Naive thymus-derived CD4-positive, alpha-beta T cell (primary cell): ENCODE data around the gene SMAD2. TPM values are rescaled to one million over a fixed set of nuclear protein-coding genes. Genes with fewer than 3 reads are reported as not detected.
A peak's percentile ranks its signal among the peaks of the same experiment; 100 is the strongest.

Experiments
- ATAC-seq: fragments of 150-1000 bp; cut with Tn5 transposase; 2 replicates; pipeline ENCODE4 v1.10.0; 2021; ENCODE audit warnings: mild to moderate bottlenecking, moderate library complexity
- CTCF ChIA-PET: fragments of 350-600 bp; sonication (Branson Sonifier 250); formaldehyde crosslinking; loops from one replicate; lab custom pipeline; 2021; ENCODE audit warnings: antibody characterized with exemption; lab: Charles Lee
- POLR2A ChIA-PET: fragments of 350-600 bp; sonication (Branson Sonifier 250); formaldehyde crosslinking; loops from one replicate; lab custom pipeline; 2021; ENCODE audit warnings: antibody characterized with exemption, inconsistent platforms; lab: Charles Lee
- DNase-seq, 9 donors: peaks; one replicate each; pipeline versions ENCODE4 v3.0.0 to v3.0.0-alpha.2; 2020 to 2022; ENCODE audit warnings: mixed read lengths in 1 of 9
- H3K27ac ChIP-seq: one replicate; pipeline ENCODE4 v1.7.0; 2013; ENCODE audit warnings: mild to moderate bottlenecking, low read depth, low read length, moderate library complexity
- H3K27me3 ChIP-seq, 2 donors: one replicate each; pipeline ENCODE4 v1.7.0; 2013; ENCODE audit warnings: low read length in 2 of 2, mild to moderate bottlenecking in 2 of 2, moderate library complexity in 2 of 2; ENCODE audit not compliant: control insufficient read depth in 2 of 2, insufficient read depth in 2 of 2
- H3K36me3 ChIP-seq, 3 experiments: 1 replicate in 2 of 3; 2 replicates in 1 of 3; pipeline ENCODE4 v1.7.0; 2013; ENCODE audit warnings: low read length in 3 of 3, mild to moderate bottlenecking in 3 of 3, moderate library complexity in 1 of 3; ENCODE audit not compliant: insufficient read depth in 3 of 3, control insufficient read depth in 2 of 3
- H3K4me1 ChIP-seq, 2 donors: one replicate each; pipeline ENCODE4 v1.7.0; 2013; ENCODE audit warnings: low read length in 2 of 2, mild to moderate bottlenecking in 2 of 2, moderate library complexity in 1 of 2; ENCODE audit not compliant: control insufficient read depth in 2 of 2, insufficient read depth in 2 of 2
- H3K4me3 ChIP-seq: 2 replicates; pipeline ENCODE4 v1.7.0; 2013; ENCODE audit warnings: mild to moderate bottlenecking, low read length
- H3K9me3 ChIP-seq, 3 experiments: 1 replicate in 2 of 3; 2 replicates in 1 of 3; pipeline ENCODE4 v1.7.0; 2013; ENCODE audit warnings: low read length in 3 of 3; ENCODE audit not compliant: control insufficient read depth in 2 of 3
- H3K27ac Mint-ChIP-seq, 9 donors: one replicate each; pipeline ENCODE4 v1.8.0; 2020 to 2022; ENCODE audit warnings: mixed read lengths in 9 of 9, mild to moderate bottlenecking in 8 of 9, moderate library complexity in 5 of 9, inconsistent platforms in 2 of 9
- H3K27me3 Mint-ChIP-seq, 5 donors: one replicate each; pipeline ENCODE4 v1.8.0; 2021 to 2022; ENCODE audit warnings: mixed read lengths in 5 of 5, mild to moderate bottlenecking in 1 of 5
- H3K36me3 Mint-ChIP-seq, 5 donors: one replicate each; pipeline ENCODE4 v1.8.0; 2020 to 2022; ENCODE audit warnings: mixed read lengths in 5 of 5, mild to moderate bottlenecking in 3 of 5, inconsistent platforms in 1 of 5
- H3K4me1 Mint-ChIP-seq, 7 donors: one replicate each; pipeline ENCODE4 v1.8.0; 2020 to 2022; ENCODE audit warnings: mixed read lengths in 7 of 7, mild to moderate bottlenecking in 3 of 7, inconsistent platforms in 1 of 7
- H3K4me3 Mint-ChIP-seq, 10 donors: one replicate each; pipeline ENCODE4 v1.8.0; 2020 to 2022; ENCODE audit warnings: mild to moderate bottlenecking in 10 of 10, mixed read lengths in 10 of 10, moderate library complexity in 6 of 10, inconsistent platforms in 2 of 10
- H3K9me3 Mint-ChIP-seq, 11 donors: one replicate each; pipeline ENCODE4 v1.8.0; 2020 to 2022; ENCODE audit warnings: mixed read lengths in 11 of 11, mild to moderate bottlenecking in 4 of 11, inconsistent platforms in 1 of 11, moderate library complexity in 1 of 11
- intact Hi-C, 2 donors: fragments of 100-400 bp; cut with micrococcal nuclease; formaldehyde crosslinking; loops; one replicate each; pipeline ENCODE4 v1.15.1; 2023
- polyA plus RNA-seq, 2 donors: library from polyadenylated mRNA; unstranded; fragments of 300-500 nt; fragmentation: Illumina TruSeq; gene quantifications; one replicate each; pipeline ENCODE4 v1.2.3, GENCODE V29; 2021
- total RNA-seq, 6 experiments: library from RNA in 5 of 6; stranded (reverse) in 5 of 6; gene quantifications; 1 replicate in 5 of 6; 2 replicates in 1 of 6; pipeline ENCODE4 v1.2.3 and lab custom pipeline; 2021 to 2026

Gene SMAD2
- total and polyA plus RNA-seq, 7 experiments from 2014 or later, result 91.3 to 164 (median 113) TPM

GRCh38 chr18:47888156-47888555 is 42.3 kb downstream of the SMAD2 start:
- peaks cover 28 to 63% (median 54%) of the 10 kb centered on the region in 7 donors for H3K4me1 Mint-ChIP-seq
- peaks cover 9 to 55% (median 23%) of the 10 kb centered on the region in 5 donors for H3K36me3 Mint-ChIP-seq
- Histone ChIP-seq H3K27me3 (no peaks in the 10 kb centered on the region), H3K4me1 (peaks cover 0 to 9% of the 10 kb centered on the region in 2 donors), H3K27ac (no peak overlapping the region), H3K4me3 (no peak overlapping the region), H3K9me3 (no peaks in the 10 kb centered on the region), H3K36me3 (peaks cover 0 to 5% (median 0%) of the 10 kb centered on the region in 3 experiments)
- ATAC-seq (no peak), DNase-seq (peak in 1 of 9 donors; percentile 13)
- CTCF ChIA-PET, result interaction anchor here (0.6 to 0.7 kb wide), 3 partner anchors 10 to 513 kb away, joined by 3 to 4 read pairs (median 3); no protein-coding TSS in a partner anchor
- H3K27me3 Mint-ChIP-seq, result no peaks in the 10 kb centered on the region
- H3K9me3 Mint-ChIP-seq, result no peaks in the 10 kb centered on the region
- intact Hi-C loops, result loop anchor here in 1 of 2 donors (1.0 kb wide), 1 partner anchor 8 kb away; no protein-coding TSS in a partner anchor
- H3K27ac Mint-ChIP-seq, result peak overlapping the region in 5 of 9 donors; percentile 35 to 54 (median 40)
- POLR2A ChIA-PET, result interaction anchor here (0.6 to 1.2 kb wide), 2 partner anchors 12 to 43 kb away, joined by 3 to 5 read pairs; no protein-coding TSS in a partner anchor
- H3K4me3 Mint-ChIP-seq, result peak overlapping the region in 4 of 10 donors; percentile 8 to 29 (median 16)

- H3K27me3 ChIP-seq, result no peaks in the 10 kb centered on the region
- ChIA-PET CTCF (no interaction called here), POLR2A (no interaction called here)
- no peak overlapping the region for H3K27ac ChIP-seq
- intact Hi-C loops, result loop anchor here (2.0 kb wide), 1 partner anchor 14 kb away; no protein-coding TSS in a partner anchor
- peaks cover 0 to 9% of the 10 kb centered on the region in 2 donors for H3K4me1 ChIP-seq
- ATAC-seq, result no peak
- peaks cover 0 to 5% (median 0%) of the 10 kb centered on the region in 3 experiments for H3K36me3 ChIP-seq
- H3K9me3 ChIP-seq, result no peaks in the 10 kb centered on the region
- no peak for DNase-seq
- H3K27me3 Mint-ChIP-seq, result no peaks in the 10 kb centered on the region
- no peaks in the 10 kb centered on the region for H3K9me3 Mint-ChIP-seq
- H3K36me3 Mint-ChIP-seq, result peaks cover 9 to 62% (median 32%) of the 10 kb centered on the region in 5 donors
- H3K4me3 ChIP-seq, result no peak overlapping the region
- peaks cover 31 to 62% (median 56%) of the 10 kb centered on the region in 7 donors for H3K4me1 Mint-ChIP-seq
- peak overlapping the region in 3 of 9 donors; percentile 3 to 84 (median 42) for H3K27ac Mint-ChIP-seq
- H3K4me3 Mint-ChIP-seq, result no peak overlapping the region
These were observed 43.2 kb downstream of the SMAD2 start for GRCh38 chr18:47887227-47887626.

GRCh38 chr18:47883771-47884413 is 46.6 kb downstream of the SMAD2 start:
- ATAC-seq (no peak), DNase-seq (no peak)
- no peaks in the 10 kb centered on the region for H3K27me3 Mint-ChIP-seq
- H3K4me3 ChIP-seq, result no peak overlapping the region
- no peak overlapping the region for H3K27ac ChIP-seq
- no peak overlapping the region for H3K4me3 Mint-ChIP-seq
- H3K4me1 Mint-ChIP-seq, result peaks cover 29 to 68% (median 63%) of the 10 kb centered on the region in 7 donors
- peaks cover 0 to 6% of the 10 kb centered on the region in 2 donors for H3K4me1 ChIP-seq
- H3K27me3 ChIP-seq, result no peaks in the 10 kb centered on the region
- ChIA-PET POLR2A (no interaction called here), CTCF (no interaction called here)
- H3K9me3 Mint-ChIP-seq, result peaks cover 0 to 10% (median 2%) of the 10 kb centered on the region in 11 donors
- H3K36me3 ChIP-seq, result peaks cover 0 to 14% (median 0%) of the 10 kb centered on the region in 3 experiments
- H3K9me3 ChIP-seq, result no peaks in the 10 kb centered on the region
- intact Hi-C loops, result loop anchor here in 1 of 2 donors (5.0 kb wide), 1 partner anchor 33 kb away; no protein-coding TSS in a partner anchor
- H3K27ac Mint-ChIP-seq, result peak overlapping the region in 6 of 9 donors; percentile 0 to 83 (median 19)
- peaks cover 13 to 78% (median 47%) of the 10 kb centered on the region in 5 donors for H3K36me3 Mint-ChIP-seq

- Mint-ChIP-seq H3K27ac (peak overlapping the region in 1 of 9 donors; percentile 83), H3K27me3 (no peaks in the 10 kb centered on the region), H3K9me3 (peaks cover 0 to 10% (median 2%) of the 10 kb centered on the region in 11 donors), H3K4me1 (peaks cover 22 to 68% (median 63%) of the 10 kb centered on the region in 7 donors), H3K4me3 (no peak overlapping the region), H3K36me3 (peaks cover 10 to 71% (median 50%) of the 10 kb centered on the region in 5 donors)
- Histone ChIP-seq H3K36me3 (peaks cover 0 to 14% (median 0%) of the 10 kb centered on the region in 3 experiments), H3K27me3 (no peaks in the 10 kb centered on the region), H3K9me3 (no peaks in the 10 kb centered on the region), H3K27ac (no peak overlapping the region), H3K4me3 (no peak overlapping the region), H3K4me1 (no peaks in the 10 kb centered on the region)
- ChIA-PET CTCF (no interaction called here), POLR2A (no interaction called here)
- no peak for DNase-seq
- intact Hi-C loops, result loop anchor here in 1 of 2 donors (5.0 kb wide), 1 partner anchor 35 kb away; no protein-coding TSS in a partner anchor
- ATAC-seq, result no peak
These were observed 47.8 kb downstream of the SMAD2 start for GRCh38 chr18:47882641-47883040.

GRCh38 chr18:47881752-47882455 is 48.6 kb downstream of the SMAD2 start:
- POLR2A ChIA-PET, result no interaction called here
- Mint-ChIP-seq H3K4me3 (no peak overlapping the region), H3K36me3 (peaks cover 9 to 63% (median 45%) of the 10 kb centered on the region in 5 donors)

GRCh38 chr18:47881042-47881441 is 49.4 kb downstream of the SMAD2 start:
- Histone ChIP-seq H3K36me3 (peaks cover 0 to 14% (median 0%) of the 10 kb centered on the region in 3 experiments), H3K4me1 (no peaks in the 10 kb centered on the region), H3K4me3 (no peak overlapping the region), H3K27me3 (no peaks in the 10 kb centered on the region), H3K9me3 (no peaks in the 10 kb centered on the region), H3K27ac (no peak overlapping the region)
- Mint-ChIP-seq H3K27me3 (no peaks in the 10 kb centered on the region), H3K27ac (no peak overlapping the region), H3K9me3 (peaks cover 0 to 10% (median 2%) of the 10 kb centered on the region in 11 donors), H3K4me3 (no peak overlapping the region), H3K4me1 (peaks cover 19 to 66% (median 57%) of the 10 kb centered on the region in 7 donors), H3K36me3 (peaks cover 9 to 58% (median 39%) of the 10 kb centered on the region in 5 donors)
- DNase-seq (no peak), ATAC-seq (no peak)
- CTCF ChIA-PET, result no interaction called here
- intact Hi-C loops, result loop anchor here in 1 of 2 donors (5.0 kb wide), 1 partner anchor 36 kb away; no protein-coding TSS in a partner anchor
- POLR2A ChIA-PET, result no interaction called here

More at GRCh38 chr18:47881752-47882455, 48.6 kb downstream of the SMAD2 start:
- H3K27ac Mint-ChIP-seq, result no peak overlapping the region
- intact Hi-C loops, result loop anchor here in 1 of 2 donors (5.0 kb wide), 1 partner anchor 35 kb away; no protein-coding TSS in a partner anchor
- peaks cover 0 to 10% (median 2%) of the 10 kb centered on the region in 11 donors for H3K9me3 Mint-ChIP-seq
- ATAC-seq (no peak), DNase-seq (no peak)
- no peaks in the 10 kb centered on the region for H3K27me3 ChIP-seq
- no peaks in the 10 kb centered on the region for H3K27me3 Mint-ChIP-seq
- CTCF ChIA-PET, result no interaction called here
- H3K27ac ChIP-seq, result no peak overlapping the region
- no peaks in the 10 kb centered on the region for H3K4me1 ChIP-seq
- H3K36me3 ChIP-seq, result peaks cover 0 to 14% (median 0%) of the 10 kb centered on the region in 3 experiments
- no peak overlapping the region for H3K4me3 ChIP-seq
- no peaks in the 10 kb centered on the region for H3K9me3 ChIP-seq
- H3K4me1 Mint-ChIP-seq, result peaks cover 20 to 66% (median 59%) of the 10 kb centered on the region in 7 donors
